ENCODE results near the gene RASSF9. TPM values are rescaled to one million over a fixed set of nuclear protein-coding genes. Genes with fewer than 3 reads are reported as not detected.

RASSF9 gene
- total RNA-seq, 4 donors from 2014 or later = 0.55 to 0.79 TPM; not detected in 2

DNA sequence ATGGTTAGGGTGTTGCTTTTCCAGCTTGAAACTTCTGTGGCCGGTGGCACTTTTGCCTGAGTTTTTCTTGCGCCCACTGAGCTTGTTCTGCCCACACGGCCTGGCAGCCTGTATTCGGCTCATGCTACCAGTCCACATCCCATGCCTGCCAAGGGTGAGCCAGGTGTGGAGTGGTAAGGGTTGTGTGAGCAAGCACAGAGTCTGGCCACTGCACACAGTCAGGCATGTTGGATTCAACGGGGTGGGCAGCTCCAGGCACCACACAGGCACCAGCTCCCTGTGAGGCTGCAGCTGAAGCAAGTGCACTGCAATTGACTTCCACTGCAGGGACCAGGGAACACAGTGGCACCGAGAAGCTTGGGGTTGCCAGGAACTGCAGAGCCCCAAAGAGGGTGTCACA, 19.1 kb upstream of the RASSF9 start:
- H3K4me1 ChIP-seq = no peaks in the 10 kb centered on the region
- WGBS, 2 donors (ENCODE audit: low coverage in 1 of 2) = 79% methylated on average over 6 of the region's 6 CpGs; no CpG with 5 or more reads in 1 of the 2 donors
- intact Hi-C loops (cut with DNase I; ENCODE audit: low total_unique reads) (no loop called here), in situ Hi-C loops (cut with MboI; ENCODE audit: low pct_ligation_motif_present in 1 of 4, low pct_unique_long_range_greater_than_20kb in 1 of 4, low sequenced_read_pairs in 3 of 4) (loop anchor here in 3 of 4 donors (25.0 kb wide), 3 partner anchors 268 to 368 kb away; no protein-coding TSS in a partner anchor)
- no peak for DNase-seq
- no peak overlapping the region for H3K4me3 ChIP-seq
- H3K9me3 ChIP-seq = no peaks in the 10 kb centered on the region
- H3K27ac ChIP-seq = no peak overlapping the region
- no peaks in the 10 kb centered on the region for H3K27me3 ChIP-seq
- no peak for TF ChIP-seq POLR2A (IDR thresholded peaks at IDR 0.05)
- TF ChIP-seq EP300 (IDR thresholded peaks at IDR 0.05; ENCODE audit: low read depth) = no peak
- TF ChIP-seq POLR2AphosphoS5 (IDR thresholded peaks at IDR 0.05) = no peak
- TF ChIP-seq, protein P1, sequence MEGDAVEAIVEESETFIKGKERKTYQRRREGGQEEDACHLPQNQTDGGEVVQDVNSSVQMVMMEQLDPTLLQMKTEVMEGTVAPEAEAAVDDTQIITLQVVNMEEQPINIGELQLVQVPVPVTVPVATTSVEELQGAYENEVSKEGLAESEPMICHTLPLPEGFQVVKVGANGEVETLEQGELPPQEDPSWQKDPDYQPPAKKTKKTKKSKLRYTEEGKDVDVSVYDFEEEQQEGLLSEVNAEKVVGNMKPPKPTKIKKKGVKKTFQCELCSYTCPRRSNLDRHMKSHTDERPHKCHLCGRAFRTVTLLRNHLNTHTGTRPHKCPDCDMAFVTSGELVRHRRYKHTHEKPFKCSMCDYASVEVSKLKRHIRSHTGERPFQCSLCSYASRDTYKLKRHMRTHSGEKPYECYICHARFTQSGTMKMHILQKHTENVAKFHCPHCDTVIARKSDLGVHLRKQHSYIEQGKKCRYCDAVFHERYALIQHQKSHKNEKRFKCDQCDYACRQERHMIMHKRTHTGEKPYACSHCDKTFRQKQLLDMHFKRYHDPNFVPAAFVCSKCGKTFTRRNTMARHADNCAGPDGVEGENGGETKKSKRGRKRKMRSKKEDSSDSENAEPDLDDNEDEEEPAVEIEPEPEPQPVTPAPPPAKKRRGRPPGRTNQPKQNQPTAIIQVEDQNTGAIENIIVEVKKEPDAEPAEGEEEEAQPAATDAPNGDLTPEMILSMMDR (IDR thresholded peaks at IDR 0.05) = no peak
- H3K36me3 ChIP-seq = no peaks in the 10 kb centered on the region

DNA sequence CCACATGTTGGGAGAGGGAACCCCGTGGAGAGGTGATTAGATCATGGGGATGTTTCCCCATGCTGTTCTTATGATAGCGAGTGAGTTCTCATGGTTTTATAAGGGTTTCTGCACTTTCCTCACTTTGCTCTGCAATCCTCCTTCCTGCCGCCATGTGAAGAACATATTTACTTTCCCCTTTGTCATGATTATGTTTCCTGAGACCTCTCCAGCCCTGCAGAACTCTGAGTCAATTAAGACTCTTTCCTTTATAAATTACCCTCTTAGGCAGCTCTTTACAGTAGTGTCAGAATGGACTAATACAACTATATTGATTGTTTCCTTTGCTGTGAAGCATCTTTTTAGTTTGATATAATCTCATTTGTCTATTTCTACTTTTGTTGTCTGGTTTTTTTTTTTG, 13.1 kb upstream of the RASSF9 start:
- no peak overlapping the region for H3K27ac ChIP-seq
- intact Hi-C loops (cut with DNase I; ENCODE audit: low total_unique reads) (no loop called here), in situ Hi-C loops (cut with MboI; ENCODE audit: low pct_ligation_motif_present in 1 of 4, low pct_unique_long_range_greater_than_20kb in 1 of 4, low sequenced_read_pairs in 3 of 4) (no loop called here)
- no peaks in the 10 kb centered on the region for H3K36me3 ChIP-seq
- H3K4me3 ChIP-seq = no peak overlapping the region
- WGBS, 2 donors (ENCODE audit: low coverage in 1 of 2) = 45 to 61% methylated on average over 3 of the region's 3 CpGs
- DNase-seq = no peak
- H3K27me3 ChIP-seq = no peaks in the 10 kb centered on the region
- TF ChIP-seq POLR2A (IDR thresholded peaks at IDR 0.05) = no peak
- TF ChIP-seq EP300 (IDR thresholded peaks at IDR 0.05; ENCODE audit: low read depth) = no peak
- TF ChIP-seq POLR2AphosphoS5 (IDR thresholded peaks at IDR 0.05) = no peak
- no peaks in the 10 kb centered on the region for H3K4me1 ChIP-seq
- H3K9me3 ChIP-seq = no peaks in the 10 kb centered on the region

DNA sequence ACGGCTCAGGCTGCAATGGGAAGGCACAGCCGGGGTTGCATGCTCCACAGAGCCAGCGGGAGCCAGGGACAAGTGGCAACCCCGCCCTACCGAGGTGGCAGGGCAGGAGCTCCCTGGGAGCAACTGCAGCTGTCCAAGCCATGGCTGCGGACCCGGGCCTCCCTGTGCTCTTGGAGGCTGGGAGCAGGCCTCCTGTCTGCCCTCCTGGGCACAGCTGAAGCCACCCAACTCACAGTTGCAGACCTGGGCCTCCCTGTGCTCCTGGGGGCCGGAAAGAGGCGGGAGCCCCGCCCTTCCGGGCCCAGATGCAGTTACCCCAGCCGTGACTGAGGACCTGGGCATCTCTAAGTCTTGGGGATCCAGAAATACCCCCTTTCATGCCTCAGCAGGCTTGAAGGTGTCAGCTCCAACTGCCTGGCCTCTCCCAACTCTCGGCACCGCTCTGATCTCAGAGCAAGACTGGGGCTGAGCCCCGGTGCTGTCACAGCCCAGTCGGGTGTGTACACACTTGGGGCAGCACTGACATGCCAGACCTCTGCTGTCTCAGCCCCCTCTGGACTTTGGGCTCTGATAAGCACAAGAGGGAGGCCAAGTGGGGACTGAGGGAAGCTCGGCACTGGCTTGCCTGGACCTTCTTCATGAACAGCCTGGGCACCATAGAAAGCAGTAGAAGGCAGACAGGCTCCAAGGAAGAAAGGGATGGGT, 7.5 kb upstream of the RASSF9 start:
- 85 to 100% methylated on average over 2 to 17 of the region's 17 CpGs for WGBS, 2 donors (ENCODE audit: low coverage in 1 of 2)
- no peaks in the 10 kb centered on the region for H3K27me3 ChIP-seq
- no peaks in the 10 kb centered on the region for H3K36me3 ChIP-seq
- no peaks in the 10 kb centered on the region for H3K9me3 ChIP-seq
- intact Hi-C loops (cut with DNase I; ENCODE audit: low total_unique reads) (no loop called here), in situ Hi-C loops (cut with MboI; ENCODE audit: low pct_ligation_motif_present in 1 of 4, low pct_unique_long_range_greater_than_20kb in 1 of 4, low sequenced_read_pairs in 3 of 4) (no loop called here)
- no peaks in the 10 kb centered on the region for H3K4me1 ChIP-seq
- TF ChIP-seq POLR2AphosphoS5 (IDR thresholded peaks at IDR 0.05) = no peak
- no peak for TF ChIP-seq EP300 (IDR thresholded peaks at IDR 0.05; ENCODE audit: low read depth)
- TF ChIP-seq, protein P1 (IDR thresholded peaks at IDR 0.05) = no peak
- no peak for TF ChIP-seq POLR2A (IDR thresholded peaks at IDR 0.05)
- no peak overlapping the region for H3K4me3 ChIP-seq
- H3K27ac ChIP-seq = no peak overlapping the region
- no peak for DNase-seq

DNA sequence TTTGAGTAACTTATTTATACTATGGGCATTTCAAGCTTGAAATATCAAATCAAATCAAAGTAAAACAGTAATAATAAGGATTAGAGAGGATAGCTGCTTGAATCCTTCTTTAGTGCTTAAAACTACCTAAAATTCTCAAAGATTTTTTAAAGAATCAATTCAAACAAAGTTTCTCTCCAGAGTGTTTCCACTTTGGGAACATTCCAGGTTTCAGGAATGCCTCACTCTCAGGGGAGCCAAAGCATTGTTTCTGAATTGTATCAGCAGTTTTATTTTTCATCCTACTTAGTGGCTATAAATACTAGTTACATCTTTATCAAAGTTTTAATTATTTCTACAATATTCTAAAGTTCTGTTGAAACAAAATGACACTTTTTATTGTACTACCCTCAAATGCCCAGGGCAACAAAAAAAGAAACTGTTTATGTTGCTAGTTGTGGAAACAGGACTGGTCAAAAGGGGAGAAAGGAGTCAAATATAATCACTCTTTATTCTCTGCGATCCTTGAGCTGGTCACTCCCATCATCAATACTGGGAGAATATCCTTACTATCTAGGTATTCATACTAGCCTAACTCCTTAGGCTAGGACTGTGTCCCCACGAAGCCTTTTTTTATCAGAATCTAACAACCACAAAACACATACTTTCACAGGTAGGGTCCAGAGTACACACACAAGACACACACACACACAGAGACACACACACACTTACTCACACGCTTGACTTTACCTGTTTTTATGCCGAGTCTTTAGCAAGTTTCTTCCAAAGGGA, 598 bp downstream of the RASSF9 start:
- peak overlapping the region in 3 of 4 donors; percentile 17 to 40 (median 20) for H3K4me3 ChIP-seq
- in situ Hi-C loops (cut with MboI; ENCODE audit: low pct_ligation_motif_present in 1 of 4, low pct_unique_long_range_greater_than_20kb in 1 of 4, low sequenced_read_pairs in 3 of 4) = no loop called here
- DNase-seq = no peak
- peak overlapping the region; percentile 18 to 57 (median 44) for H3K27ac ChIP-seq
- no peaks in the 10 kb centered on the region for H3K9me3 ChIP-seq
- no peaks in the 10 kb centered on the region for H3K36me3 ChIP-seq
- TF ChIP-seq POLR2A (IDR thresholded peaks at IDR 0.05) (no peak), POLR2AphosphoS5 (IDR thresholded peaks at IDR 0.05) (no peak), EP300 (IDR thresholded peaks at IDR 0.05; ENCODE audit: low read depth) (no peak)
- TF ChIP-seq, protein P1 (IDR thresholded peaks at IDR 0.05) = no peak
- intact Hi-C loops (cut with DNase I; ENCODE audit: low total_unique reads) = no loop called here
- WGBS, 2 donors (ENCODE audit: low coverage in 1 of 2) = 16 to 17% methylated on average over 1 to 4 of the region's 4 CpGs
- H3K27me3 ChIP-seq = no peaks in the 10 kb centered on the region
- H3K4me1 ChIP-seq = peaks cover 0 to 9% (median 0%) of the 10 kb centered on the region in 4 donors

Data from transverse colon (tissue), 4 donors.